ENCODE data around the gene TECTB. TPM values are rescaled to one million over a fixed set of nuclear protein-coding genes. Genes with fewer than 3 reads are reported as not detected.
A peak's percentile ranks its signal among the peaks of the same experiment; 100 is the strongest.

Gene TECTB
- total RNA-seq, 4 donors from 2014 or later = not detected

GRCh38 chr10:112260831-112261230 lies 22.4 kb upstream of the TECTB start:
- TF ChIP-seq CTCF (IDR thresholded peaks at IDR 0.05) = no peak
- TF ChIP-seq POLR2A (IDR thresholded peaks at IDR 0.05) = no peak
- DNase-seq (ENCODE audit: low spot score in 2 of 2) = no peak
- intact Hi-C loops (cut with DNase I; ENCODE audit: low total_unique reads) = loop anchor here (10.0 kb wide), 1 partner anchor 1524 kb away; no protein-coding TSS in a partner anchor
- no peak overlapping the region for H3K4me3 ChIP-seq (ENCODE audit: low read depth, poor library complexity, severe bottlenecking)
- WGBS, 2 donors = 82 to 84% methylated on average over 5 of the region's 5 CpGs

- H3K4me3 ChIP-seq (ENCODE audit: low read depth, poor library complexity, severe bottlenecking) = no peak overlapping the region
- TF ChIP-seq POLR2A (IDR thresholded peaks at IDR 0.05) (no peak), CTCF (IDR thresholded peaks at IDR 0.05) (peak in 1 of 3 donors; percentile 12)
- no peak for DNase-seq (ENCODE audit: low spot score in 2 of 2)
- intact Hi-C loops (cut with DNase I; ENCODE audit: low total_unique reads) = loop anchor here (10.0 kb wide), 1 partner anchor 1523 kb away; no protein-coding TSS in a partner anchor
- 64 to 68% methylated on average over 4 of the region's 4 CpGs for WGBS, 2 donors
Observed at GRCh38 chr10:112261281-112261822, 21.8 kb upstream of the TECTB start.

GRCh38 chr10:112262546-112262945 lies 20.7 kb upstream of the TECTB start:
- intact Hi-C loops (cut with DNase I; ENCODE audit: low total_unique reads) = loop anchor here (10.0 kb wide), 1 partner anchor 1522 kb away; no protein-coding TSS in a partner anchor
- TF ChIP-seq CTCF (IDR thresholded peaks at IDR 0.05) (no peak), POLR2A (IDR thresholded peaks at IDR 0.05) (no peak)
- H3K4me3 ChIP-seq (ENCODE audit: low read depth, poor library complexity, severe bottlenecking) = no peak overlapping the region
- DNase-seq (ENCODE audit: low spot score in 2 of 2) = no peak
- 47 to 49% methylated on average over 6 of the region's 6 CpGs for WGBS, 2 donors

- TF ChIP-seq POLR2A (IDR thresholded peaks at IDR 0.05) = no peak
- no peak for TF ChIP-seq CTCF (IDR thresholded peaks at IDR 0.05)
- 63 to 67% methylated on average over 2 of the region's 2 CpGs for WGBS, 2 donors
- no peak overlapping the region for H3K4me3 ChIP-seq (ENCODE audit: low read depth, poor library complexity, severe bottlenecking)
- no peak for DNase-seq (ENCODE audit: low spot score in 2 of 2)
- intact Hi-C loops (cut with DNase I; ENCODE audit: low total_unique reads) = loop anchor here (10.0 kb wide), 1 partner anchor 1519 kb away; no protein-coding TSS in a partner anchor
Observed at GRCh38 chr10:112265745-112266144, 17.5 kb upstream of the TECTB start.

GRCh38 chr10:112269266-112269665 lies 13.9 kb upstream of the TECTB start:
- no peak for DNase-seq (ENCODE audit: low spot score in 2 of 2)
- no peak overlapping the region for H3K4me3 ChIP-seq (ENCODE audit: low read depth, poor library complexity, severe bottlenecking)
- intact Hi-C loops (cut with DNase I; ENCODE audit: low total_unique reads) = loop anchor here (10.0 kb wide), 1 partner anchor 1516 kb away; no protein-coding TSS in a partner anchor
- TF ChIP-seq POLR2A (IDR thresholded peaks at IDR 0.05) = no peak
- no peak for TF ChIP-seq CTCF (IDR thresholded peaks at IDR 0.05)

- intact Hi-C loops (cut with DNase I; ENCODE audit: low total_unique reads) = no loop called here
- DNase-seq (ENCODE audit: low spot score in 2 of 2) = no peak
- 66 to 78% methylated on average over 3 of the region's 3 CpGs for WGBS, 2 donors
- no peak overlapping the region for H3K4me3 ChIP-seq (ENCODE audit: low read depth, poor library complexity, severe bottlenecking)
- TF ChIP-seq CTCF (IDR thresholded peaks at IDR 0.05) (no peak), POLR2A (IDR thresholded peaks at IDR 0.05) (no peak)
Observed at GRCh38 chr10:112271982-112272381, 11.2 kb upstream of the TECTB start.
